HG02571 (cell line): Measurements from ENCODE around the gene TCP1.
"Not testable (repeated sequence)": the region's sequence is repeated elsewhere in the genome, so short reads cannot be mapped to it uniquely, and the experiment has no call there.

ENCODE experiments used
- ATAC-seq: cut with Tn5 transposase; IDR thresholded peaks from one replicate; pipeline ENCODE4 v1.9.1; 2021; ENCODE audit warnings: mild to moderate bottlenecking, moderate library complexity; ENCODE audit not compliant: unreplicated experiment

Gene TCP1

DNA sequence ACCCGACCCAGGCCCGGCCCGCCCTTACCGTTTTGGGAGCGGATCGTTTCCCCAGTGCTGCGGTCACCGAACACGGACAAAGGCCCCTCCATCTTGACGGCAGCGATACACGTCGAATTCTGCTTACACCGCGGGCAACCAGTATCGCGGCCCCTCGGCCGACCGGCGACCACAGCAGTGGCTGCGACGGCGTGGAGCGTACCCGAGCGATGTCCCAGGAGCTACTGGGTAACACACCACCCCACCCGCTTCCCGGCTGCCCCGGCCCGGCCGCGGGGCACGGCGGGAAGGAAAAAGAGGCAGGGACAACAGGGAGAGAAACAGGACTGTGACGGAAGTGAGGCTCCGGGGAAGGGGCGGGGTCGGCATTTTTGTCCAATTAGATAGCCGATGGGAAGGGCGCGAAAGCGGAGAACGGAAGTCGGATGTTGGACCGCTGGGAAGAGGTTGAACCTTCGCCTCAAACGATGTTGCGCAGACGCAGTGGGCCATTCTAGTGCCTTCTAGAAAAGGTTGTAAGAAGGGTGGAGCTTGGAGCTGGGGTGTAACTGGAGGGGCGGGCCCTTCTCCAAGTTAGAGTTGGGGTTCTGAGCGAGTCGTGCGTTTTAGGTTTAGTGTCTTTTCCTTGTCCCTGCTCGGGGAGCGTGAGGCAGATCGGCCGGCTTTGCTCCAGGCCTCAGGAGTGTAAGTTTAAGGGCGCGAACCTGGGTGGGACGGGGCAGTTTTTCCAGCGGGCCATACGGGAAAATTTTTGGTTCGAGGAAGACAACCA is at the start of gene TCP1:
TCP1 (minus strand) TSS at position 226 of the 772 bp plus-strand sequence; CDS start at position 92, 134 bp downstream.
- ATAC-seq, result peak; percentile 79

DNA sequence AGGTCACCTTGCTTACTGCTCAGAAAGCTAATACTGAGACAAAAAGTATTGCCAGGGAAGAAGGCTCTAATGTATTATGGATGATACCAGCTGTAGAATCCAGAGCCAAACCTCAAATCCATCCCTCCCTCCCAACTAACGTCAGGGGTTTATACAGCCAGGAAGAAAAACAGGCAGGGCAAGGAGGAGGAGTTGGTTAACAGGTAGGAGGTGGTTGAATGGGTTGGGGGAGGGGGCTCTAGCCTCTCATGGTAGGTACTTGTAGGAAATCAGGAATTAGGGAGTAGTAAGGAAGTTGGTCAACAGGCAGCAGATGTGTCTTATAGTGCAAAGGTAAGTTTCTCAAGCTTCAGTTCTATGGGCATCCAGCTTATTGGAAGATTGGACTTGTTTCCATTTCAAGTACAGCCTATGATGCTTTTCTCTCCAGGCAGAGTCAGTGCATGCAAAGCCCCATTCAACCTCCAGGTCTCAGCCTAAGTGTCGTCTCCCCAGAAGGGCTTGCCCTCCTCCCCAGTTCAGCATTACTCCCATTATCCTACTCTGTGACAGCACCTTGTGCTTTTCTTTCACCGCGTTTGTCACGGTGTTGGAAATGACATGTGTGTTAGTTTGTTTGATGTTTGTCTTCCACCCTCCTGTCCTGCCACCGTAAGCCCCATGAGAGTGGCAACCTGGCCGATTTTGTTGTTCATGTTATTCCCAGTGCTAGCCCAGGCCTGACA is 48.8 kb upstream of the TCP1 start:
- ATAC-seq, result no peak

GRCh38 chr6:159837511-159837910 is 48.1 kb upstream of the TCP1 start:
- no peak for ATAC-seq

GRCh38 chr6:159836718-159837490 is 47.5 kb upstream of the TCP1 start:
- ATAC-seq, result no peak

DNA sequence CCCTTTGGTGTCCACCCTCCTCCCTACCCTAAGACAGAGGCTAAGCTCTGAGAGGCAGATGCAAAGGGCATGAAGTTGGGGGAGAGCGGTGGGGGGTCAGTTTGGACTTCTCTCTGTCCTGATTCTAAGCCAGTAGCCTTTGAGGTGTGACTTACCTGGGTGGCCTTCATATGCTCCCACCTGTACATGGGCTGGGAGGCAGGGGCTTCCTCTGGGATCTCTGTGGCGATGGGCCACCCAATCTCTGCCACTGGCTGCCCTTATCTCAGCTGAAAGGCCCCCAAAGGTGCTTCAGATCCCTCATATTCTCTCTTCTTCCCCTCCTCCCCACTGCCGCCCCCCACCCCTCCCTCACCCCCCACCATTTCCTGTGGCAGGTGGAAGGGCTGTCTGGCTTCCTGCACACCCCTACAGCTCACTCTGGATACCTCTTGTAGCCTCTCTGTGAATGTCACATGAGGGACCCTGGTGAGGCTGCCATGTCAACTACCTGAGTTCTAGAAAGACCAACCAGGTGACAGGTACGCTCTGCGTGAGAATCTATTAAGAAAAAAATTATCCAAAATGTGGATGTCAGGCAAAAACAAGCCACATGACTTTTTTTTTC is 44.7 kb upstream of the TCP1 start:
- ATAC-seq, result no peak

GRCh38 chr6:159833556-159833955 is 44.2 kb upstream of the TCP1 start:
- ATAC-seq, result no peak

DNA sequence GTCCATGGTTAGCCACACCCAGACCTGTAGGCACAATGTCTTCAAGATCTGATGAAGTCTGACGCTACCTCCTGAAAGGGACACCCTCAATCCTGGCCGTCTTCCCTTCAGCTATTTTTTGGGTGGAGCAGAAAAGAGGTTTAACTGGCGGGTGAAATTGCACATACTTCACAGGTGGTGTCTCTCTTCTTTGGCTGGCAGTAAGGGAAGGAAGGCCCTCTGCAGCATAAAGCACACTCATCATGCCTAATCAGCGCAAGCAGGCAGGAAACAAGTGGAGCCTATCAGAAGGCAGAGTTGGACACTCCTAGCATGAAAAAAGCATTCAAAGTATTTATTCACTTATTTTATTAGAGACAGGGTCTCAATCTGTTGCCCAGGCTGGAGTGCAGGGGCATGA is 43.5 kb upstream of the TCP1 start:
- ATAC-seq, result no peak

DNA sequence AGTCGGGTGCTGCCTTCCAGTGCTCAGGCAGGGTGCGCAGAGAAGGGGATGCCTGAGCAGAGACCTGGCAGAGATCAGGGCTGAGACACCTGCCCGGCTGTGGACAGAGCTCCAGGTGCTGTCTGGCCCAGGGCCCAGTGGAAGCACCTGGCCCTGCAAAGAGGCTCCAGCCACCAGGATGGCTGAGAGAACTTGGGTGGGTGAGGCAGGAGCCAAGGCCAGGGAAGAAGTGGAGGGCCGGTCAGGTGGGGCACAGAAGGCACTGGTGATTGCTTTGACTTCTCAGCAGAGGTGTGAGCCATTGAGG is 41.9 kb upstream of the TCP1 start:
- no peak for ATAC-seq

DNA sequence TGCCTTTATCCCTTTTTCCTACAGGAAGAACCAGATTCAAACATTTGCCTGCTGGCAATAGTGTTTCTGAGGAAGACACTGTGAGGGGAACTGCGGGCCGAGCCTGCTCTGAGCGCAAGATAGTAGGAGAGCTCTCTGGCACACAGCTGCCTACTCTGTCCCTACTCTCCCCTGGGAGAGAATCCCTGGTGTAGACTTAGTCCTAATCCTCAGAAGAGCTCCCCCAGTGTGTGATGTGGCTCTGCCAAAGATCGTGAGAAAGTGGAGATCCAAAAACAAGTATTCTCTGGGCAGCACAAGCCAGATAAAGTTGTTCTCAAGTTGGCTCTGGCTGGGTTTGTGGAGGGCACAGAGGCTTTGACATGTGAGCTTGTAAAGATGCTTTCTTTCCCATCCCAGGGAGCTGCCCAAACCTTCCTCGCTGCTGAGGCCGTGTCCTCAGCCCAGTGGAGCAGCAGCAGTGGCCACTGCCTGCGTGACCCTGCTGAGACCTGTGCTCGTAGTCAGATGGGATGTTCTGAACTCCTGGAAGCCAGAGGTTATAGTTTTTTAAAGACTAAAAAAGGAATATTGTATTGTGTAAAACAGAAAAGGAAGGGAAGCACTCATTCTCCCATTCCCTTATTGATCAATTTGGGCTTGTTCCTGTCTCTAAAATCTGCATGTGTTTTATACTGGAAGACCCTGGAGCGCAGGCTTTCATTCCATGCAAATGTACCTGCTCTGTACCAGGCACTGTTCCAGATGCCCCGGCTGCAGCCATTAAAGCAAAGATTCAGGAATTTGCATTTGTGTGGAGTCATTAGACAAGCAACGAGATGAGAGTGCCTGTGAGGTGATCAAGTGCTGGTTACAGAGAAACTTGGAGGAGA is 41.3 kb upstream of the TCP1 start:
- no peak for ATAC-seq

GRCh38 chr6:159829526-159829925 is 40.1 kb upstream of the TCP1 start:
- no peak for ATAC-seq

- no peak for ATAC-seq
These were observed 38.7 kb upstream of the TCP1 start for GRCh38 chr6:159828074-159828473.

- ATAC-seq, result no peak
These were observed 37.7 kb upstream of the TCP1 start for GRCh38 chr6:159826968-159827647.

- ATAC-seq, result no peak
These were observed 36.6 kb upstream of the TCP1 start for GRCh38 chr6:159826004-159826403.

DNA sequence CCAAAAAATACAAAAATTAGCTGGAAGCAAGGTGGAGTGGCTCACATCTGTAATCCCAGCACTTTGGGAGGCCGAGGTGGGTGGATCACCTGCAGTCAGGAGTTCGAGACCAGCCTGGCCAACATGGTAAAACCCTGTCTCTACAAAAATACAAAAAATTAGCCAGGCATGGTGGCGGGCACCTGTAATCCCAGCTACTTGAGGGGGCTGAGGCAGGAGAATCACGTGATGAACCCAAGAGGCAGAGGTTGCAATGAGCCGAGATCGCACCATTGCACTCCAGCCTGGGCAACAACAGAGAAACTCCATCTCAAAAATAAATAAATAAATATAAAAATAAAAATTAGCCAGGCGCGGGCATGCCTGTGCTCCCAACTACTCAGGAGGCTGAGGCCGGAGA is 35.3 kb upstream of the TCP1 start:
- not testable (repeated sequence) for ATAC-seq

GRCh38 chr6:159823953-159824352 is 34.6 kb upstream of the TCP1 start:
- ATAC-seq, result no peak

DNA sequence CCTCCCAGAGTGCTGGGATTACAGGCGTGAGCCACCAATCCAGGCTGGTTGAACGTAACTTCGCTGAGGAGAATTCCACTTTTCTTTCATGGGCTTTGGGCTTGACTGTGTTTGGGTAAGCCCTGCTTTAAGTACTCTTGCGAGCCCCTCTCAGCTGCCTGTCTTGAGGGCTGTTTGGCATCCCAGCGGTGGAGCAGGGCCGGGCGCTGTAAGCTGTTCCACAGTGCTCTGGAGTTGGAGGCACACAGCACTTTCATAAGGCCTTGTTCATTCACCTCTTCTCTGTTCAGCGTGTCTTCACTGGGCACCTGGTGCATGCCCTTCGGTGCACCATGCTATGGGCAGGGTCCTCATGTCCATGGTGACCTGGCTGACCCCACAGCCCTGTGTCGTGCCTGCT is 32.3 kb upstream of the TCP1 start:
- no peak for ATAC-seq

GRCh38 chr6:159821122-159821521 is 31.7 kb upstream of the TCP1 start:
- ATAC-seq, result no peak

DNA sequence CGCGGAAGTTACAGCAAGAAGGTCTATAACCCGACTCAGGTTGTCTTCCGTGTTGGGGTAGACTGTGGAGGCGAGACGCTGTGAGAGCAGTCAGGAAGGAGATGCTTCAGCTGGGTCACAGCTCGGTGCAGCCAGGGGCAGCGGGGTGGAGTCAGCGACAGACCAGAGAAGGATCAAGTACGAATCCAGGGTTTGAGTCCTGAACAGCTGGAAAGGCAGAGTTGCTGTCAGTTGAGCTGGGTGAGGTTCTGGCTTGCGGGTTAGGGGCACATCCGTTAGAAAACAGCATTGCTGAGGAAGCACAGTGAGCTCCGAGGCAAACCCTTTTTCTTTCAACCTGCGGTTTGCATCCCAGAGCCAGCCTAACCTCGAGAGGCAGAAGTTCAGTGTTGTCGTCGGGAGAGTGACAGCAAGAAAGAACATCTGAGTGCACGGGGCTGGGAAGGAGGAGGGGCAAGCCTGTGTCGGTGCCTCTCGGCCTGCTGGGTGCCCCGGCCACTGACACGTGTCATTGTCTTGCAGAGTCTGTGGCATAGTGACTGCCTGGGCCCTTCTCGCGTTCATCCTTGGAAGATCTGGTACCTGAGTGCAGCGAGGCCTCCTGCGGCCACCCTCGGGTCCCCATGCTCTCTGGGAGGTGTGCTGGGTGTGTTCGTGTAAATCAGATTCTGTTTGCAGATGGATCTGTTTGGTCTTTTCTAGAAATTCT is 30.7 kb upstream of the TCP1 start:
- ATAC-seq, result no peak

DNA sequence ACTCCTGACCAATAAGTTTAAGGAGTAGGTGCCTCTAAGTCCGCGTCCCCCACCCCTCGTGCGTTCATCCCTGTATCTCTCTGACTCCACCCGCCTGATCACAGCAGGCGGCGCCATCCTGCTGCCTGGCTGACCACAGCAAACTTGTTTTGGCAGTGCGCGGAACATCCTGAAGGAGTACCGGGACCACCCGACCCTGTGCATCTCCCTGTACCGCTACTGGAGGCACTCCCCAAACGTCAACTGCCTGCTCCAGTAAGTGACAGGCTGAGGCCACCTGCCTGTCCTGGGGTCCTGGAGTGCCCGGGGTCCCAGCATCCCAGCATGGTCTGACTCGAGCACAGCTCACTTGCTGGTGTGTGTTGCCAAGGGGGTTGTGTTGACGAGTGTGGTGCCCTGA is 29.7 kb upstream of the TCP1 start:
- no peak for ATAC-seq
